T-helper 17 cell (primary cell): Measurements from ENCODE around the gene DUOXA2. TPM values are rescaled to one million over a fixed set of nuclear protein-coding genes. Genes with fewer than 3 reads are reported as not detected.

Source experiments
- ATAC-seq: fragments of 150-1000 bp; cut with Tn5 transposase; 2 replicates; pipeline ENCODE4 v1.10.0; 2021; ENCODE audit warnings: mild to moderate bottlenecking, moderate library complexity
- DNase-seq, 3 donors: peaks; one replicate each; pipeline versions ENCODE4 v3.0.0 to v3.0.0-alpha.2; 2020 to 2021
- H3K9me3 ChIP-seq: one replicate; pipeline ENCODE4 v1.7.0; 2013; ENCODE audit warnings: low read length, mild to moderate bottlenecking; ENCODE audit not compliant: control insufficient read depth, poor library complexity, severe bottlenecking
- H3K27ac Mint-ChIP-seq: one replicate; pipeline ENCODE4 v1.8.0; 2022; ENCODE audit warnings: mild to moderate bottlenecking, moderate library complexity, mixed read lengths
- H3K27me3 Mint-ChIP-seq: one replicate; pipeline ENCODE4 v1.8.0; 2022; ENCODE audit warnings: mixed read lengths
- H3K36me3 Mint-ChIP-seq: one replicate; pipeline ENCODE4 v1.8.0; 2022; ENCODE audit warnings: low read depth, mixed read lengths
- H3K4me1 Mint-ChIP-seq: one replicate; pipeline ENCODE4 v1.8.0; 2022; ENCODE audit warnings: mild to moderate bottlenecking, mixed read lengths
- H3K4me3 Mint-ChIP-seq: one replicate; pipeline ENCODE4 v1.8.0; 2022; ENCODE audit warnings: mild to moderate bottlenecking, moderate library complexity, mixed read lengths
- total RNA-seq, 4 donors: library from RNA in 2 of 4; stranded (reverse) in 2 of 4; gene quantifications; one replicate each; pipeline ENCODE4 v1.2.3 and lab custom pipeline; 2022 to 2026

The DUOXA2 gene
- total RNA-seq, 2 donors from 2014 or later = not detected

DNA sequence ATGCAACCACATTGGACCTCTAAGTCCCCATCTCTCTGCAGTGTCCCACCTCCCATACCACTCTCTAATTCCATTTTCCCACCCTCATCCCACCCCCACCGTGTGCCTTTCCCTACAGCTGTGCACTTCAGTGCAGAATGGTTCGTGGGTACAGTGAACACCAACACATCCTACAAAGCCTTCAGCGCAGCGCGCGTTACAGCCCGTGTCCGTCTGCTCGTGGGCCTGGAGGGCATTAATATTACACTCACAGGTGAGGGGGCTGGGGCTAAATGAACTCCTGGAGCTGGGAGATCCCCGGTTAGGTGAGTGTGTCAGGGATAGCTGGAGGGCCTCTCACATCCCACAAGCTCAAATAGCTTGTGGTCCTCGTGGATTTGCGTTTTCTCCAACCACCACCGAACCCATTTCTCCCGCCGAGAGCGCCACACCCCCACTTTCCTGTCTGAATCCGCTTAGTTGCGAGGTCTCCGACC lies 1.9 kb downstream of the DUOXA2 start:
- ATAC-seq (no peak), DNase-seq (no peak)
- H3K9me3 ChIP-seq = no peaks in the 10 kb centered on the region
- H3K36me3 Mint-ChIP-seq = peaks cover 10% of the 10 kb centered on the region
- H3K4me1 Mint-ChIP-seq = peaks cover 39% of the 10 kb centered on the region
- H3K27me3 Mint-ChIP-seq = peaks cover 87% of the 10 kb centered on the region
- H3K4me3 Mint-ChIP-seq = peak overlapping the region; percentile 60
- H3K27ac Mint-ChIP-seq = no peak overlapping the region

DNA sequence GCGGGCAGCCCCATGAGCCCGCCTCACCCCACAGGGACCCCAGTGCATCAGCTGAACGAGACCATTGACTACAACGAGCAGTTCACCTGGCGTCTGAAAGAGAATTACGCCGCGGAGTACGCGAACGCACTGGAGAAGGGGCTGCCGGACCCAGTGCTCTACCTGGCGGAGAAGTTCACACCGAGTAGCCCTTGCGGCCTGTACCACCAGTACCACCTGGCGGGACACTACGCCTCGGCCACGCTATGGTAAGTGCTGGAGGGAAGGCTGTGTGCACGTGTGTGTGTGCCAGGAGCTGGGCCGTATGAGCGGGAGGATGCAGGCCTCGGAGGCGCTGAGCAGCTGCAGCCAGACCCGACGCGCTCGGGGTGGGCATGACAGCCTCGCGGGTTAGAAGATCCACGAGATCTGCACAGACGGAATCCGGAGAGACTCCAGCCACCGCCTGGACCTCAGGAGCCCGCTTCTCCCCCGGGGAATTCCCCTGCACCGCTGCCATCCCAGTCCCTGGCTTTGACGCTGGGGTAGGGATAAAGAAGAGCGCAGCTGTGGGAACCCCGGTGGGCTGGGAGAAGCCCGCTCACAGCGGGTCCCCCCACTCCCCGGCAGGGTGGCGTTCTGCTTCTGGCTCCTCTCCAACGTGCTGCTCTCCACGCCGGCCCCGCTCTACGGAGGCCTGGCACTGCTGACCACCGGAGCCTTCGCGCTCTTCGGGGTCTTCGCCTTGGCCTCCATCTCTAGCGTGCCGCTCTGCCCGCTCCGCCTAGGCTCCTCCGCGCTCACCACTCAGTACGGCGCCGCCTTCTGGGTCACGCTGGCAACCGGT lies 2.6 kb downstream of the DUOXA2 start:
- Mint-ChIP-seq H3K36me3 (peaks cover 11% of the 10 kb centered on the region), H3K4me1 (peaks cover 39% of the 10 kb centered on the region), H3K27me3 (peaks cover 90% of the 10 kb centered on the region), H3K27ac (no peak overlapping the region), H3K4me3 (peak overlapping the region; percentile 68)
- ATAC-seq = no peak
- H3K9me3 ChIP-seq = no peaks in the 10 kb centered on the region
- no peak for DNase-seq

DNA sequence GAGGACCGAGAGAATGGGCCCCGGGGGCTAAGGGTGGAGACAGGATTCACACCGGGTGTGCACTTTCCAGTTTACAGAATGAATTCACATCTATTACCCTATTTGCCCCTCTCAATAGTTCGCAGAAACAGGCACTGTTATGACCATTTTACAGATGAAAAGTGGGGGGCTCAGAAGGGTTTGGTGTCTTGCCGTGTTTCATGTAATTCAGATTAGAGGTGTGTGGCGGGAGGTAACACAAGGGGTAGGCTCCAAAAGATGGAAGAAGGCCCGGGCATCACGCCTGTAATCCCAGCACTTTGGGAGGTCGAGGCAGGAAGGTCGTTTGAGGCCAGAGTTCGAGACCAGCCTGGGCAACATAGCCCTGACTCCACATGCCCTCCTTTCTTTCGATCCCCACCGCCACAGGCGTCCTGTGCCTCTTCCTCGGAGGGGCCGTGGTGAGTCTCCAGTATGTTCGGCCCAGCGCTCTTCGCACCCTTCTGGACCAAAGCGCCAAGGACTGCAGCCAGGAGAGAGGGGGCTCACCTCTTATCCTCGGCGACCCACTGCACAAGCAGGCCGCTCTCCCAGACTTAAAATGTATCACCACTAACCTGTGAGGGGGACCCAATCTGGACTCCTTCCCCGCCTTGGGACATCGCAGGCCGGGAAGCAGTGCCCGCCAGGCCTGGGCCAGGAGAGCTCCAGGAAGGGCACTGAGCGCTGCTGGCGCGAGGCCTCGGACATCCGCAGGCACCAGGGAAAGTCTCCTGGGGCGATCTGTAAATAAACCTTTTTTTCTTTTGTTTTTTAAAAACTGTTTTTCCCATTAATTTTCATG lies 3.4 kb downstream of the DUOXA2 start:
- H3K27ac Mint-ChIP-seq = no peak overlapping the region
- H3K4me3 Mint-ChIP-seq = peak overlapping the region; percentile 86
- ATAC-seq = peak; percentile 16

DNA sequence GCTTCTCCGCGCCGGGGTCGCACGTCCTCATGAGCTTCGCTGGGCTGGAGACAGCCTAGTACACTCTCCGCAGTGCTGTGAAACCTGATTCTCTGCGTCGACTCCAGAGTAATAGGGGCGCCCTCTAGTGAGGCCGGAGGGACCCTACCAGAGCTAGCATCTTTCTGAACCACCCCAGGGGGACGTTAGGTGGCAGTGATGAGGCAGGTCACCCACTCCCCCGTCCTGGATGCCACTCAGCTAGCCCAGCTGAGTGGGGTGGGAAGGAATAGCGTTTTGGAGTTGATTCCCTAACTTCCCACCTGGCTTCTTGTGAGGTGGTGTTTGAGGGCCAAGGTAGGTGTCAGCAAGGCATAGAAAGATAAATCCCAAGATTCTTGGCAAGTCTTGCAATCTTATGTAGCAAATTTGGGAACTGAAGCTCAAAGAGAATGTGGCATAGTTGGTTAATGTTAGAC lies 4.0 kb downstream of the DUOXA2 start:
- peak overlapping the region; percentile 43 for H3K27ac Mint-ChIP-seq

More for the DNA sequence above, 3.4 kb downstream of the DUOXA2 start:
- no peak for DNase-seq
- peaks cover 87% of the 10 kb centered on the region for H3K27me3 Mint-ChIP-seq
- H3K9me3 ChIP-seq = no peaks in the 10 kb centered on the region
- H3K4me1 Mint-ChIP-seq = peaks cover 34% of the 10 kb centered on the region
- peaks cover 13% of the 10 kb centered on the region for H3K36me3 Mint-ChIP-seq

DNA sequence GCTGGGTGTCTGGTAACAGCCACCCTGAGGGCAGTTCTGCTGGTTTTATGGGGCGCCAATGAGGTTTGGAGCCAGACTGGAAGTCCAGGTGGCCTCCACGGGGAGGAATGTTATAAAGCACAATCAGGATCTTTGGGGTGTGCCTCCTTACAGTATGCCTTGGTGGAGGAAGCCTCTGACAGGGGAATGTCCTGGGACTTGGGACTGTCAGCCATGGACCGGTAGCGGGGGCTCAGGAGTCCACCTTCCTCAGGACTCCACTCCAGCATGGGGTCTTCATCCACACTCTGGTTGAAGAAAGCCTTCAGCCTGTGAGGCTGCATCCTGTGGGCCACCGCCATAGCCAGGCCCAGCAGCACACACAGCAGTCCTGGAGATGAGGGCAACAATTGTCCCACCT lies 4.9 kb downstream of the DUOXA2 start:
- H3K9me3 ChIP-seq = no peaks in the 10 kb centered on the region
- no peak for ATAC-seq
- H3K4me3 Mint-ChIP-seq = no peak overlapping the region
- H3K27me3 Mint-ChIP-seq = peaks cover 87% of the 10 kb centered on the region
- peaks cover 26% of the 10 kb centered on the region for H3K4me1 Mint-ChIP-seq
- DNase-seq = no peak
- peaks cover 10% of the 10 kb centered on the region for H3K36me3 Mint-ChIP-seq
- no peak overlapping the region for H3K27ac Mint-ChIP-seq

More for the DNA sequence above, 4.0 kb downstream of the DUOXA2 start:
- Mint-ChIP-seq H3K4me3 (peak overlapping the region; percentile 86), H3K4me1 (peaks cover 32% of the 10 kb centered on the region), H3K27me3 (peaks cover 87% of the 10 kb centered on the region), H3K36me3 (peaks cover 13% of the 10 kb centered on the region)
- no peaks in the 10 kb centered on the region for H3K9me3 ChIP-seq
- DNase-seq (peak; percentile 57 to 76 (median 65)), ATAC-seq (peak; percentile 99)

DNA sequence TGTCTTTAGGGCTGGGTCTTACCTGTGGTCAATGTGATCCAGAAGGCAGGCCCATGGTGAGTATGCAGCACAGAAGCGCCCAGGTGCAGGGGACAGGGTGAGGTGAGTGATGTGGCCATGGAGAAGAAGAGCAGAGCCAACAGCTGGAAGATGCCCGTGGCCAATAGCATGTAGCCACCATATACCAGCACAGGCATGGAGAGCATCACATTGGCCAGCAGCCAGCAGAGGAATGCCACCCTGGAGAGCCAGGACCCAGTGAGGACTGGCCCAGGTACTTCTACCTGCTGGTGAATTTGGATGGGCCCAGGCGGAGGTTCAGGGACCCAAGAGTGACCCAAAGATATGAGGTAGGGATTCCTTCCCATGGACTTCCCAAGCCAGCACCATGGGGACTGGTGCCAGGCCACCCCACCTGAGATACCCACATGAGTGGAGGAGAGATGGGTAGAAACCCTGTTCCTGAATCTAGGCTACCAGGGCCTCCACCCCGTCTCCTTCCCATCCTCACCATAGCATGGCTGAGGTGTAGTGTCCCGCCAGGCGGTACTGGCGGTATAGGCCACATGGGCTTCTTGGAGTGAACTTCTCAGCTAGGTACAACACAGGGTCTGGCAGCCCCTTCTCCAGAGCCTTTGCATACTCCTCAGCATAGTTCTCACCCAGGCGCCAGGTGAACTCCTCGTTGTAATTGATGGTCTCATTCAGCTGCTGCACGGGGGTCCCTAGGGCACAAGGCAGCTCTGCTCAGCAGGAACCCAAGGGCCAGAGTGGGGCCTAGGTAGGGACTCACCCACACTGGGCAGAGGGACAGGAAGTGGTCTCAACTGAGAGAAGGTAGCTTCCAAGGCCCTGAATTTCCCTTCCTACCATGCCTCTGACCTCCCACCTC lies 6.2 kb downstream of the DUOXA2 start:
- no peak for DNase-seq
- no peak overlapping the region for H3K4me3 Mint-ChIP-seq
- H3K4me1 Mint-ChIP-seq = peaks cover 18% of the 10 kb centered on the region
- H3K9me3 ChIP-seq = no peaks in the 10 kb centered on the region
- H3K36me3 Mint-ChIP-seq = peaks cover 12% of the 10 kb centered on the region
- no peak for ATAC-seq
- no peak overlapping the region for H3K27ac Mint-ChIP-seq
- peaks cover 84% of the 10 kb centered on the region for H3K27me3 Mint-ChIP-seq

DNA sequence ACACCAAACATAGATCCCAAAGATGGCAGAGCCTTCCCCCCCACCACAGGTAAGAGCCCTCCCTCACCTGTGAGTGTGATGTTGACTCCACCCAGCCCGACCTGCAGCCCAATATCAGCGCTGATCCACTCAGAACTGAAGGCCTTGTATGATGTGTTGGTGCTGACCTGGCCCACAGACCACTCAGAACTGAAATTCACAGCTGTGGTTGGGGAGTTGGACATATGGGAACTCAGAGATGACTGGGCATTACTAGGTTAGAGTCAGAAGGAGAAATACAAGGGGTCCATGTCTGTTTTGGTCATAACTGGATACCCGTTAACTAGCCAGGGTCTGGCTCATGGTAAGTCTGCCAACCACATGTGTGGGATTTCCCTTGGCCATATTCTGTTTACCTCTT lies 6.9 kb downstream of the DUOXA2 start:
- Mint-ChIP-seq H3K36me3 (peaks cover 18% of the 10 kb centered on the region), H3K27me3 (peaks cover 84% of the 10 kb centered on the region), H3K4me1 (peaks cover 18% of the 10 kb centered on the region), H3K27ac (no peak overlapping the region), H3K4me3 (no peak overlapping the region)
- DNase-seq (no peak), ATAC-seq (no peak)
- no peaks in the 10 kb centered on the region for H3K9me3 ChIP-seq

DNA sequence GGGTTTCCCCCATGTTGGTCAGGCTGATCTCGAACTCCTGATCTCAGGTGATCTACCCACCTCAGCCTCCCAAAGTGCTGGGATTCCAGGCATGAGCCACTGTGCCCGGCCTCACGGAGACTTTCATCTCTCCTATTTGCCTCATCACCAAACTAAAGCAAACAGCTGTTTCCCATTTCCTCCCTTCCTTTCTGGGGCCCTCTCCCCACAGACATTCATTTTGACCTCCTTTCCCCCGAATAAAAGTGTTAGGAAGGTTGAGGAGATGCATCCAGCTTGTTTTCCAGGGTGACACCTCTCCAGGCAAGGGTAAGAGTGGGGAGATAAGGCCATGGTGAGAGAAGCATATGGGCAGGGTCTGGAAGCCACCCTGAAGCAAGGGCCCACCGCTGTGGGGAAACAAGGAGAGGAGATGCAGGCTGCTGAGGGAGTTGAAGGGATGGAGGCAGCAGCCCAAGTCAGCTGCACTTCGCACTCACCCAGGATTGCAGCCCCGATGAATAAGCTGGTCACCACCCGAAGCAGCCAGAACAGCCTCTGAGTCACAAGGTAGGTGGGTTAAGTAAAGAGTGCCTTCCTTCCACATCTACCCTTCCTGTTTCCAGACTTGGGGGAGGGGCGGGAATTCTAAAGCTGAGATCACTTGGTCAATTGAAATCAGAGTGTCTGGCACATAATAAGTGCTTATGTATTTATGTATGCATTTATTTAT lies 7.7 kb downstream of the DUOXA2 start:
- Mint-ChIP-seq H3K27me3 (peaks cover 83% of the 10 kb centered on the region), H3K27ac (no peak overlapping the region), H3K4me1 (peaks cover 19% of the 10 kb centered on the region), H3K36me3 (peaks cover 22% of the 10 kb centered on the region), H3K4me3 (no peak overlapping the region)
- H3K9me3 ChIP-seq = no peaks in the 10 kb centered on the region
- DNase-seq (no peak), ATAC-seq (no peak)

DNA sequence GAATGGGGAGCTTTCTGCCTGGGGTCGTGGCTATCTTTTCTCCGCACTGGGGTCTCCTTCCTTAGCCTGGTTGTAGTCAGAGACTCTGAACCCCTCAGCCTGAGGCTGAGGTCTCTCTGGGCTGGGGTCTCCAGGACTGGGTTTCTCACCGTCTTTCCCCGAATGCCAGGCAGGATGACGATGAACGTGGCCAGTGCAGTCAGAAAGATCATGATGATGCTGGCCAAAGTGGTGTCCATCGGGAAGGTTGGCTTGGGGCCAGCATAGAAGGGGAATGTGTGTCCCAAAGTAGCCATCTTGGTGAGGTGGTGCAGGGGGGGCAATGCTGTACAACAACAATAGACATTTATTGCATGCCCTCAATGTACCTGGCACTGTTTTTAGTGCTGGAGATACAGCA lies 8.6 kb downstream of the DUOXA2 start:
- no peaks in the 10 kb centered on the region for H3K9me3 ChIP-seq
- DNase-seq (no peak), ATAC-seq (no peak)
- peaks cover 11% of the 10 kb centered on the region for H3K4me1 Mint-ChIP-seq
- peaks cover 78% of the 10 kb centered on the region for H3K27me3 Mint-ChIP-seq
- H3K27ac Mint-ChIP-seq = no peak overlapping the region
- H3K36me3 Mint-ChIP-seq = peaks cover 22% of the 10 kb centered on the region
- H3K4me3 Mint-ChIP-seq = no peak overlapping the region

DNA sequence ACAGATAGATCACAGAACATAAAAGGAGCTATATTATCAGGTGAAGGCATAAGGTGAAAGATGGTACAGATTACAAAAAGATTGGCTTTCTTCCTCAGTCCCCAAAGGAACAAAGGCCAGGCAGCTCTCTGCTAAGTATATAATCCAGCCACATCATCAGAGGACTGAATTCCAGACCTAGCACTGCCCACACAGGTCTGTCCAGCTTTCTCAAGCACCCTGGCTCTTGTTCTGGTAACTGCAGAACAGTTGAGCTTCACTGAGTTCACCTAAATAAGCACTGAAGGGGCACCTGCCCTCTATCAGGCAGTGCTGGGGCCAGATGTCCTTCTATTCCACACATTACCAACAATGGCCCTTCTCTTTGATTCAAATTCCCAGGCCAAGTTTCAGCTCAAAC lies 9.3 kb downstream of the DUOXA2 start:
- peaks cover 78% of the 10 kb centered on the region for H3K27me3 Mint-ChIP-seq
- H3K4me3 Mint-ChIP-seq = no peak overlapping the region
- peaks cover 4% of the 10 kb centered on the region for H3K4me1 Mint-ChIP-seq
- DNase-seq = no peak
- no peak for ATAC-seq
- H3K9me3 ChIP-seq = no peaks in the 10 kb centered on the region
- peaks cover 20% of the 10 kb centered on the region for H3K36me3 Mint-ChIP-seq
- H3K27ac Mint-ChIP-seq = no peak overlapping the region

DNA sequence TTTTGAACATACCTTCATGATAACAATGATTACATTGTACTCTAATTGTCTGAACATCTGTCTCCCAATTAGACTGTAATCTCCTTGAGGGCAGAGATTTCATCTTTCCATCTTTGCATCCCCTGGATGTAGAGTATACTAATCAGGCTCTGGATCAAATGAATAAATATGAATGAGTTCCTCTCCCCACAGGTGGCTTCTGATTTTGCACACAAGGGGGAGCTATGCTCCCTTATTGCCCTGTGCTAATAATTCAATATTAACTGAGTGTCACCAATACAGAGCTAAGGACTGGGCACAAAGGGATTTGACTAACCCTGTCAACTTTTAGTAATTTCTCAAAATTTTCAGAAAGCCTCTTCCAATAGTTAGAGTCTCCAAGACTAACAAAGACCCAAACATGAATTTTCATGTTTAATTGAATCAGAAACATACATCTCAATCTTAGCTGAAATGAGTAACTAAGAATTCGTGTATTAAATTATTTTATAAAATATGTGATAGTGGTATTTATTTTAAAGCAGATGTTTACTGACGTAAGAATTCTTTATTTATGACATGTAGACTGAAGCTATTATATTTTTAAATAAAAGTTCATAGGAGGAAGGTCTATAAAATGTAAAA lies 12.5 kb downstream of the DUOXA2 start:
- Mint-ChIP-seq H3K36me3 (peaks cover 16% of the 10 kb centered on the region), H3K4me3 (no peak overlapping the region), H3K4me1 (peaks cover 3% of the 10 kb centered on the region), H3K27me3 (peaks cover 77% of the 10 kb centered on the region), H3K27ac (no peak overlapping the region)
- ATAC-seq (peak; percentile 77), DNase-seq (peak in 1 of 3 donors; percentile 36)
- H3K9me3 ChIP-seq = no peaks in the 10 kb centered on the region
